GM18873 (cell line): ENCODE measurements around the gene MZT2B.
A peak's percentile ranks its signal among the peaks of the same experiment; 100 is the strongest.
"Not testable (repeated sequence)": the region's sequence is repeated elsewhere in the genome, so short reads cannot be mapped to it uniquely, and the experiment has no call there.

Source experiments
- ATAC-seq: cut with Tn5 transposase; IDR thresholded peaks from one replicate; pipeline ENCODE4 v1.9.1; 2021; ENCODE audit warnings: mild to moderate bottlenecking, moderate library complexity, moderate number of reproducible peaks; ENCODE audit not compliant: unreplicated experiment, low FRiP score

The MZT2B gene

GRCh38 chr2:130198343-130198742 lies 16.3 kb downstream of the MZT2B start, which contains the start of gene TUBA3E:
TUBA3E (minus strand) TSS chr2:130198439; CDS start chr2:130198360, 79 bp downstream.
- no peak for ATAC-seq

- ATAC-seq: not testable (repeated sequence)
Observed at GRCh38 chr2:130202518-130202917, 20.5 kb downstream of the MZT2B start.

GRCh38 chr2:130203150-130203549 lies 21.1 kb downstream of the MZT2B start:
- ATAC-seq: not testable (repeated sequence)

GRCh38 chr2:130207051-130207450 lies 25.0 kb downstream of the MZT2B start:
- ATAC-seq: not testable (repeated sequence)

- ATAC-seq: not testable (repeated sequence)
Observed at GRCh38 chr2:130219147-130219546, 37.1 kb downstream of the MZT2B start.

GRCh38 chr2:130220505-130220904 lies 38.4 kb downstream of the MZT2B start:
- not testable (repeated sequence) for ATAC-seq

GRCh38 chr2:130222523-130222922 lies 40.5 kb downstream of the MZT2B start:
- ATAC-seq: peak; percentile 59

GRCh38 chr2:130228005-130228404 lies 45.9 kb downstream of the MZT2B start:
- not testable (repeated sequence) for ATAC-seq

- not testable (repeated sequence) for ATAC-seq
Observed at GRCh38 chr2:130228467-130229160, 46.6 kb downstream of the MZT2B start.

GRCh38 chr2:130229161-130229510 lies 47.1 kb downstream of the MZT2B start:
- not testable (repeated sequence) for ATAC-seq

- not testable (repeated sequence) for ATAC-seq
Observed at GRCh38 chr2:130230376-130230775, 48.3 kb downstream of the MZT2B start.

GRCh38 chr2:130230907-130231306 lies 48.8 kb downstream of the MZT2B start:
- ATAC-seq: not testable (repeated sequence)

- no peak for ATAC-seq
Observed at GRCh38 chr2:130231656-130232055, 49.6 kb downstream of the MZT2B start.

- not testable (repeated sequence) for ATAC-seq
Observed at GRCh38 chr2:130233066-130233465, 51.0 kb downstream of the MZT2B start.

GRCh38 chr2:130239581-130239980 lies 57.5 kb downstream of the MZT2B start:
- ATAC-seq: not testable (repeated sequence)
